Gastrocnemius medialis (tissue), 4 donors: ENCODE data around the gene ARFGEF3. TPM values are rescaled to one million over a fixed set of nuclear protein-coding genes. Genes with fewer than 3 reads are reported as not detected.

Source experiments
- ATAC-seq, 2 donors: fragments of 150-250 bp; one replicate each; pipeline ENCODE4 v1.9.1; 2016
- DNase-seq, 2 donors: peaks; one replicate each; pipeline ENCODE4 v3.0.0-alpha.2; 2019
- H3K27ac ChIP-seq, 4 donors: fragments of 200-600 bp; sonication (generic); 1 replicate in 1 of 4; 2 replicates in 3 of 4; pipeline ENCODE4 v1.5.1; 2016 to 2018; ENCODE audit warnings: mild to moderate bottlenecking in 2 of 4, moderate library complexity in 1 of 4
- H3K27me3 ChIP-seq, 3 donors: fragments of 200-600 bp; sonication (generic) in 2 of 3; 1 replicate in 1 of 3; 2 replicates in 2 of 3; pipeline versions ENCODE4 v1.5.1 to v1.6.0; 2016 to 2019; ENCODE audit warnings: mild to moderate bottlenecking in 1 of 3, moderate library complexity in 1 of 3
- H3K36me3 ChIP-seq, 2 donors: fragments of 200-600 bp; sonication (generic) in 1 of 2; one replicate each; pipeline ENCODE4 v1.5.1; 2017 to 2018
- H3K4me1 ChIP-seq, 2 donors: fragments of 200-600 bp; sonication (generic) in 1 of 2; one replicate each; pipeline ENCODE4 v1.5.1; 2016 to 2017; ENCODE audit warnings: mild to moderate bottlenecking in 2 of 2
- H3K4me3 ChIP-seq, 4 donors: fragments of 200-600 bp; sonication (generic) in 3 of 4; 1 replicate in 1 of 4; 2 replicates in 3 of 4; pipeline ENCODE4 v1.5.1; 2016 to 2019; ENCODE audit warnings: mild to moderate bottlenecking in 2 of 4
- H3K9me3 ChIP-seq, 3 donors: fragments of 200-600 bp; sonication (generic) in 2 of 3; 1 replicate in 1 of 3; 2 replicates in 2 of 3; pipeline ENCODE4 v1.5.1; 2016 to 2019
- POLR2A ChIP-seq, 2 donors: fragments of 450-650 bp; IDR thresholded peaks; one replicate each; pipeline ENCODE4 v1.6.1; 2017; ENCODE audit warnings: antibody characterized with exemption in 2 of 2, mild to moderate bottlenecking in 2 of 2, moderate library complexity in 2 of 2
- in situ Hi-C, 4 donors: fragments of 200-750 bp; cut with MboI; loops; one replicate each; pipeline versions ENCODE4 v1.15.0 to v1.8.0; 2017; ENCODE audit warnings: low sequenced_read_pairs in 4 of 4
- intact Hi-C: fragments of 100-400 bp; cut with DNase I; formaldehyde crosslinking; loops from one replicate; pipeline ENCODE4 v1.15.1; 2023; ENCODE audit warnings: low total_unique reads
- total RNA-seq, 4 donors: library from RNA; depleted of rRNA; stranded (reverse); fragments of >200 nt; gene quantifications; one replicate each; pipeline versions ENCODE4 v1.1.0 to v1.2.3, GENCODE V29; 2016
- TF ChIP-seq, protein P1 (sequence below), 5 experiments: fragments of 450-650 bp in 3 of 5; fragments of 200-600 bp in 2 of 5; sonication (generic) in 2 of 5; IDR thresholded peaks in 4 of 5; conservative IDR thresholded peaks in 1 of 5; 1 replicate in 4 of 5; 2 replicates in 1 of 5; pipeline ENCODE4 v1.5.1; 2016 to 2019; ENCODE audit warnings: antibody characterized with exemption in 5 of 5, mild to moderate bottlenecking in 3 of 5, moderate library complexity in 3 of 5

Gene ARFGEF3
- total RNA-seq, 4 donors from 2014 or later = 0.40 to 0.78 (median 0.52) TPM

DNA sequence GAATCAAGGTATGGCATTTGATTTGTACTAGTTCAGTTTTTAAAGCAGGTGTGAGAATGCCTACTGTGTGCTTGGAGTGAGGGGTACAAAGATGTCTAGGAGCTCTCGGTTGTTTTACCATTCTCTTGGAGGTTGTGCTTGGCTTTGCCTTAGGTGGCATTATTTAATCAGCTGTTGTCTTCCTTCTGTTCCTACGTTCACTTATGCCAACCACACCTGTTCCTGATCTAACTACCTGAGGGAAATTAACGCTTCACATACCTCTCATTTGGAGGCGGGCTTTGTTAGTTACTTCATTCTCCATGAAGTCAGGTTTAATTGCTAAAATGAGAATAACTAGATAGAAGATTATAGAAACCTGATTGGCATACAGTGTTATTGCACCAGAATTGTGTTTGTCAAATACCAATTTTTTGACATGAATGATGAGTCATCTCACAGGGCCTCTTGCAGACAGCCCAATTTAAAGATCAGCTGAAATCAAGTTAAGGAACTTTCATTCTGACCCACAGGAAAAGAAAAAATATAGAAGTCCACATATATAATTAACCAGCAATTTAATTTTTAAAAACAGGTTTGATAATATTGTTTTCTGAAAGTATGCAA lies 81.4 kb downstream of the ARFGEF3 start:
- Histone ChIP-seq H3K27me3 (no peaks in the 10 kb centered on the region), H3K4me1 (no peaks in the 10 kb centered on the region), H3K27ac (no peak overlapping the region), H3K9me3 (no peaks in the 10 kb centered on the region), H3K36me3 (no peaks in the 10 kb centered on the region), H3K4me3 (no peak overlapping the region)
- no peak for DNase-seq
- in situ Hi-C loops (no loop called here), intact Hi-C loops (no loop called here)
- no peak for ATAC-seq
- TF ChIP-seq, protein P1, sequence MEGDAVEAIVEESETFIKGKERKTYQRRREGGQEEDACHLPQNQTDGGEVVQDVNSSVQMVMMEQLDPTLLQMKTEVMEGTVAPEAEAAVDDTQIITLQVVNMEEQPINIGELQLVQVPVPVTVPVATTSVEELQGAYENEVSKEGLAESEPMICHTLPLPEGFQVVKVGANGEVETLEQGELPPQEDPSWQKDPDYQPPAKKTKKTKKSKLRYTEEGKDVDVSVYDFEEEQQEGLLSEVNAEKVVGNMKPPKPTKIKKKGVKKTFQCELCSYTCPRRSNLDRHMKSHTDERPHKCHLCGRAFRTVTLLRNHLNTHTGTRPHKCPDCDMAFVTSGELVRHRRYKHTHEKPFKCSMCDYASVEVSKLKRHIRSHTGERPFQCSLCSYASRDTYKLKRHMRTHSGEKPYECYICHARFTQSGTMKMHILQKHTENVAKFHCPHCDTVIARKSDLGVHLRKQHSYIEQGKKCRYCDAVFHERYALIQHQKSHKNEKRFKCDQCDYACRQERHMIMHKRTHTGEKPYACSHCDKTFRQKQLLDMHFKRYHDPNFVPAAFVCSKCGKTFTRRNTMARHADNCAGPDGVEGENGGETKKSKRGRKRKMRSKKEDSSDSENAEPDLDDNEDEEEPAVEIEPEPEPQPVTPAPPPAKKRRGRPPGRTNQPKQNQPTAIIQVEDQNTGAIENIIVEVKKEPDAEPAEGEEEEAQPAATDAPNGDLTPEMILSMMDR (IDR thresholded peaks at IDR 0.05 in 4 of 5, conservative IDR thresholded peaks at IDR 0.05 in 1 of 5) = no peak
- no peak for TF ChIP-seq POLR2A (IDR thresholded peaks at IDR 0.05)

DNA sequence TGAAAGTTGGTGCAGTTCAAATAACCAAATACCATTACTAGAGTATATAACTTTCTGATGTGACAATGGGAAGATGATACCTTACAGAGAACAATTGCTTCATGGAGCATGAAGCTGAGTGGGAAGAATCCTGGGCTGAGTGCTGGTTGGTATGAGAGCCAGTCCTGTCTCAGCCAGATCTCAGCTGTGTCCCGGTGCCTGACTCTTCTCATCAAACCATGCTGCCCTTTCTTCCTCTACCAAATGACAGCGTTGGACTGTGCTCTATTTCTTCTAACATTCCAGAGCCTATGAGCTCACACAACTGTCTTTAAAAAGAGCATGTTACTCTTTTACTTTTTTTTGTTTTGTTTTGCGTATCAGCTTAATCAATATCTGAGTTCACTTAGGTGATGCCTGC lies 84.0 kb downstream of the ARFGEF3 start:
- no peak overlapping the region for H3K4me3 ChIP-seq
- DNase-seq = no peak
- no peak overlapping the region for H3K27ac ChIP-seq
- no peaks in the 10 kb centered on the region for H3K9me3 ChIP-seq
- ATAC-seq = no peak
- no peaks in the 10 kb centered on the region for H3K36me3 ChIP-seq
- intact Hi-C loops = no loop called here
- in situ Hi-C loops = no loop called here
- no peak for TF ChIP-seq POLR2A (IDR thresholded peaks at IDR 0.05)
- TF ChIP-seq, protein P1 (IDR thresholded peaks at IDR 0.05 in 4 of 5, conservative IDR thresholded peaks at IDR 0.05 in 1 of 5) = no peak
- H3K27me3 ChIP-seq = no peaks in the 10 kb centered on the region
- no peaks in the 10 kb centered on the region for H3K4me1 ChIP-seq

DNA sequence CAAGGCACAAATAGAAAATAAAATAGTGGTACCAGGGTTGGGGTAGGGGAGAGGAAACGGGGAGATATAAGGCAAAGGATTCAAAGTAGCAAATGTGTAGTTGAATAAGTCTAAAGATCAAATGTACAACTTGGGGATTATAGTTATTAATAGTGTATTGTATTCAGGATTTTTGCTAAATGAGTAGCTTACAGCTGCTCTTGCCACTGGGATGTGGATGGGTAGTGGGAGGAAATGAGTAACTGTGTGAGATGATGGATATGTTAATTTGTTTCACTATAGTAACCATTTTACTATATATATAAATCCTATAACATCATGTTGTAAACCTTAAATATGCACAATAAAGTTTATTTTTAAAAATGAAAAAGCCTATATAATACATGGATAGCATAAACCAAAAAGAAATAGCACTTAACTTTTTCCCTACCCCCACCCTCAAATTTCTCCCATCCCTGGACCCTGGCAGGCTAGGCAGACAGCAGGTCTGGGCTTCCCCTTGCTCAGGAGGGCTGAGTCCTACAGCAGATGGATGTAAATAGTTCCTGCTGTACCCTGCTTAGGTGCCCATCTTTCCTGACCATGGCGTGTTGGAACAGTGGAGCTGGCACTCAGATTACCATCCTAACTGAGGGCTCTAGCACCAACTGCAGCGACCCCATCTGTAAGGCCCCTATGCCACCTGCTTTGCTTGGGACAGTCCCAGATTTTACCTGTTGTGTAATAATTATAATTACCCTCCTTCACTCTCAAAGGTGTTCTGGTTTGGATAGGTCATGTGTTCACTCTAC lies 85.1 kb downstream of the ARFGEF3 start:
- DNase-seq = no peak
- Histone ChIP-seq H3K4me3 (no peak overlapping the region), H3K27me3 (no peaks in the 10 kb centered on the region), H3K4me1 (no peaks in the 10 kb centered on the region), H3K27ac (no peak overlapping the region), H3K36me3 (no peaks in the 10 kb centered on the region), H3K9me3 (no peaks in the 10 kb centered on the region)
- intact Hi-C loops (no loop called here), in situ Hi-C loops (no loop called here)
- ATAC-seq = no peak
- TF ChIP-seq POLR2A (IDR thresholded peaks at IDR 0.05) = no peak
- TF ChIP-seq, protein P1 (IDR thresholded peaks at IDR 0.05 in 4 of 5, conservative IDR thresholded peaks at IDR 0.05 in 1 of 5) = no peak

DNA sequence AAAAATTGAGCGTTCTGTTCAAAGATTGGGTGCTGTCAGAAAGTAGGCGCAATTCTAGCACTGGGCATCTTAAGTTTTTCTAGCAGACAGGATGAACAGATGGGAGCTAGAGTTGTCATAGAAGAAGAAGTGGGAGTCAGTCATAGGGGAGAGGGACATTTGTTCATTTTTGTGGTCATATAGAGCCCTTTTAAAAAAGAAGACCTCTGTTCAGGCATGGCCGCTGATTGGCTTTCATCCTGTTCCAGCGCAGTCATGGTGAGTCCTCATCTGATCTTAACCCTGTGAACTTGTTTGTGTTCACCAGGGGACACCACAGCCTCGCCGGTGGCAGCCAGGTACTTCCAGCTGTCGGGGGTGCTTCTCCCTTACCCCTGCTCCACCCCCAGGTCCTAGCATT lies 86.3 kb downstream of the ARFGEF3 start:
- Histone ChIP-seq H3K27ac (no peak overlapping the region), H3K4me3 (no peak overlapping the region), H3K27me3 (no peaks in the 10 kb centered on the region), H3K36me3 (no peaks in the 10 kb centered on the region), H3K4me1 (no peaks in the 10 kb centered on the region), H3K9me3 (no peaks in the 10 kb centered on the region)
- ATAC-seq = no peak
- TF ChIP-seq POLR2A (IDR thresholded peaks at IDR 0.05) = no peak
- TF ChIP-seq, protein P1 (IDR thresholded peaks at IDR 0.05 in 4 of 5, conservative IDR thresholded peaks at IDR 0.05 in 1 of 5) = no peak
- intact Hi-C loops (no loop called here), in situ Hi-C loops (no loop called here)
- no peak for DNase-seq
